A549 (cell line): Measurements from ENCODE around the gene ZNF319. TPM values are rescaled to one million over a fixed set of nuclear protein-coding genes. Genes with fewer than 3 reads are reported as not detected.
"Not testable (repeated sequence)": the region's sequence is repeated elsewhere in the genome, so short reads cannot be mapped to it uniquely, and the experiment has no call there.

ENCODE experiments used
- ATAC-seq, 2 experiments: fragments of 200-7000 bp in 1 of 2; fragments of >200 bp in 1 of 2; cut with Nextera tagmentation in 1 of 2; cut with Tn5 transposase in 1 of 2; 3 replicates each; pipeline versions ENCODE4 v1.8.0 to v1.9.1; 2018 to 2020; ENCODE audit warnings: mild to moderate bottlenecking in 1 of 2, moderate library complexity in 1 of 2
- CTCF ChIA-PET: fragments of 300-600 bp; sonication (Branson Sonifier 250); formaldehyde crosslinking; extraction: SDS; loops from one replicate; lab custom pipeline; 2021; ENCODE audit warnings: antibody characterized with exemption, inconsistent platforms; lab: Yijun Ruan, JAX
- POLR2A ChIA-PET: fragments of 350-600 bp; formaldehyde crosslinking; extraction: SDS; loops from one replicate; lab custom pipeline; 2021; ENCODE audit warnings: antibody characterized with exemption, inconsistent platforms; lab: Yijun Ruan, JAX
- DNase-seq, 2 experiments: peaks; one replicate each; pipeline versions ENCODE4 v3.0.0 to v3.0.0-alpha.2; 2011 to 2016; ENCODE audit warnings: low read depth in 1 of 2, low spot score in 1 of 2
- FAIRE-seq: peaks from 2 replicates; lab custom pipeline; 2011; peaks lifted over from hg19 to GRCh38; lab: Jason Lieb, UNC
- H3K27ac ChIP-seq, 2 experiments: fragments of >200 bp; sonication (Bioruptor Twin); formaldehyde crosslinking; 3 replicates each; pipeline ENCODE4 v1.5.1; 2016 to 2017
- H3K4me1 ChIP-seq: fragments of >200 bp; sonication (Bioruptor Twin); formaldehyde crosslinking; 3 replicates; pipeline ENCODE4 v1.6.1; 2016
- H3K4me2 ChIP-seq: fragments of >200 bp; sonication (Bioruptor Twin); formaldehyde crosslinking; 3 replicates; pipeline ENCODE4 v1.6.1; 2016
- H3K4me3 ChIP-seq: fragments of >200 bp; sonication (Bioruptor Twin); formaldehyde crosslinking; 3 replicates; pipeline ENCODE4 v1.5.1; 2016
- H3K9me3 ChIP-seq: fragments of >200 bp; sonication (Bioruptor Twin); formaldehyde crosslinking; 3 replicates; pipeline ENCODE4 v1.6.1; 2016
- BCL3 ChIP-seq: fragments of >200 bp; sonication (Bioruptor Twin); formaldehyde crosslinking; IDR thresholded peaks from 3 replicates; pipeline ENCODE4 v1.6.1; 2016
- BHLHE40 ChIP-seq: IDR thresholded peaks from 2 replicates; pipeline ENCODE4 v1.6.1; 2012; ENCODE audit warnings: low read depth, low read length, inconsistent platforms
- CBX2 ChIP-seq: fragments of 200-600 bp; sonication (generic); IDR thresholded peaks from 2 replicates; pipeline ENCODE4 v1.6.1; 2016; ENCODE audit warnings: low read depth, mild to moderate bottlenecking, borderline replicate concordance
- CEBPB ChIP-seq, 2 experiments: fragments of >200 bp in 1 of 2; sonication (Bioruptor Twin) in 1 of 2; formaldehyde crosslinking in 1 of 2; IDR thresholded peaks; 2 replicates each; pipeline ENCODE4 v1.6.1; 2012 to 2016
- CHD2 ChIP-seq: fragments of 150-350 bp; IDR thresholded peaks from 2 replicates; pipeline ENCODE4 v1.6.1; 2014; ENCODE audit warnings: low read length; ENCODE audit not compliant: partially characterized antibody
- EHMT2 ChIP-seq: fragments of 200-600 bp; sonication (generic); IDR thresholded peaks from 2 replicates; pipeline ENCODE4 v1.6.1; 2016; ENCODE audit warnings: antibody characterized with exemption, low read depth, mild to moderate bottlenecking, moderate library complexity
- EP300 ChIP-seq, 2 experiments: fragments of >200 bp; sonication (Bioruptor Twin); formaldehyde crosslinking; IDR thresholded peaks; 2 replicates in 1 of 2; 3 replicates in 1 of 2; pipeline ENCODE4 v1.6.1; 2016 to 2017
- FOSL2 ChIP-seq, 2 experiments: fragments of 450-650 bp in 1 of 2; fragments of >200 bp in 1 of 2; sonication (Bioruptor Twin) in 1 of 2; formaldehyde crosslinking; IDR thresholded peaks; 2 replicates each; pipeline versions ENCODE4 v1.5.0 to v1.6.1; 2016 to 2020; ENCODE audit warnings: mild to moderate bottlenecking in 1 of 2, moderate library complexity in 1 of 2
- HES2 ChIP-seq: fragments of >200 bp; sonication (Bioruptor Twin); formaldehyde crosslinking; IDR thresholded peaks from 2 replicates; pipeline ENCODE4 v1.6.1; 2016
- HMGXB4 ChIP-seq: fragments of 250-450 bp; sonication (Bioruptor Pico); IDR thresholded peaks from 2 replicates; pipeline ENCODE4 v1.5.0; 2021; ENCODE audit warnings: mild to moderate bottlenecking, moderate library complexity, borderline replicate concordance
- JUN ChIP-seq, 2 experiments: fragments of >200 bp; sonication (Bioruptor Twin); formaldehyde crosslinking; IDR thresholded peaks; 2 replicates in 1 of 2; 3 replicates in 1 of 2; pipeline ENCODE4 v1.6.1; 2016 to 2017
- JUNB ChIP-seq: fragments of >200 bp; sonication (Bioruptor Twin); formaldehyde crosslinking; IDR thresholded peaks from 2 replicates; pipeline ENCODE4 v1.6.1; 2016
- NPAS2 ChIP-seq: fragments of 250-450 bp; sonication (Bioruptor Pico); IDR thresholded peaks from 2 replicates; pipeline ENCODE4 v1.8.0; 2022; ENCODE audit warnings: mild to moderate bottlenecking, moderate library complexity, borderline replicate concordance
- NR3C1 ChIP-seq: fragments of >200 bp; sonication (Bioruptor Twin); formaldehyde crosslinking; IDR thresholded peaks from 3 replicates; pipeline ENCODE4 v1.6.1; 2017
- PHF8 ChIP-seq: fragments of 200-600 bp; sonication (generic); IDR thresholded peaks from 2 replicates; pipeline ENCODE4 v1.6.1; 2016; ENCODE audit warnings: low read depth, mild to moderate bottlenecking, antibody characterized with exemption, moderate library complexity, borderline replicate concordance
- POLR2A ChIP-seq: IDR thresholded peaks from 2 replicates; pipeline ENCODE4 v1.6.1; 2012; ENCODE audit warnings: mild to moderate bottlenecking, low read length
- RAD21 ChIP-seq, 2 experiments: fragments of >200 bp in 1 of 2; sonication (Bioruptor Twin) in 1 of 2; formaldehyde crosslinking in 1 of 2; IDR thresholded peaks in 1 of 2; conservative IDR thresholded peaks in 1 of 2; 2 replicates in 1 of 2; 3 replicates in 1 of 2; pipeline ENCODE4 v1.6.1; 2012 to 2018; ENCODE audit warnings: inconsistent platforms in 1 of 2
- RARB ChIP-seq: fragments of 250-450 bp; sonication (Bioruptor Pico); IDR thresholded peaks from 2 replicates; pipeline ENCODE4 v1.8.0; 2021; ENCODE audit warnings: mild to moderate bottlenecking, moderate library complexity
- REST ChIP-seq: fragments of 200-600 bp; sonication (generic); IDR thresholded peaks from 2 replicates; pipeline ENCODE4 v1.6.1; 2016; ENCODE audit warnings: antibody characterized with exemption, mild to moderate bottlenecking, moderate library complexity
- RNF2 ChIP-seq: fragments of 200-600 bp; sonication (generic); IDR thresholded peaks from 2 replicates; pipeline ENCODE4 v1.6.1; 2016; ENCODE audit warnings: low read depth, mild to moderate bottlenecking, antibody characterized with exemption, moderate library complexity, borderline replicate concordance
- SMC3 ChIP-seq: fragments of >200 bp; sonication (Bioruptor Twin); formaldehyde crosslinking; IDR thresholded peaks from 3 replicates; pipeline ENCODE4 v1.6.1; 2018; ENCODE audit warnings: inconsistent platforms
- SREBF2 ChIP-seq: fragments of 450-650 bp; IDR thresholded peaks from 2 replicates; pipeline ENCODE4 v1.6.1; 2014; ENCODE audit warnings: mild to moderate bottlenecking, moderate library complexity
- TP53 ChIP-seq: fragments of 250-450 bp; sonication (Bioruptor Pico); IDR thresholded peaks from 2 replicates; pipeline ENCODE4 v1.5.0; 2021; ENCODE audit warnings: mild to moderate bottlenecking, moderate library complexity
- WGBS: methylation state at CpG from one replicate; pipeline ENCODE4 v1.1.6; 2017; ENCODE audit errors: missing lambda C conversion rate; 5-methylcytosine and 5-hydroxymethylcytosine counted together
- polyA plus RNA-seq, 4 experiments: library from polyadenylated mRNA; depleted of rRNA in 3 of 4; stranded (reverse); fragments of >200 nt; fragmentation: RNase III in 1 of 4; extraction: RNeasy Plus Mini Kit Qiagen cat#74134 plus additional on column Dnase treatment in 1 of 4; gene quantifications; 2 replicates in 3 of 4; 3 replicates in 1 of 4; pipeline ENCODE4 v1.2.3, GENCODE V29; 2011 to 2017
- TF ChIP-seq, protein P1 (sequence below): IDR thresholded peaks from 2 replicates; pipeline ENCODE4 v1.6.1; 2012

ZNF319 gene
- polyA plus RNA-seq, 2 of the 4 experiments (the other 2 are of a cell fraction) = 10.8 to 11.3 TPM

DNA sequence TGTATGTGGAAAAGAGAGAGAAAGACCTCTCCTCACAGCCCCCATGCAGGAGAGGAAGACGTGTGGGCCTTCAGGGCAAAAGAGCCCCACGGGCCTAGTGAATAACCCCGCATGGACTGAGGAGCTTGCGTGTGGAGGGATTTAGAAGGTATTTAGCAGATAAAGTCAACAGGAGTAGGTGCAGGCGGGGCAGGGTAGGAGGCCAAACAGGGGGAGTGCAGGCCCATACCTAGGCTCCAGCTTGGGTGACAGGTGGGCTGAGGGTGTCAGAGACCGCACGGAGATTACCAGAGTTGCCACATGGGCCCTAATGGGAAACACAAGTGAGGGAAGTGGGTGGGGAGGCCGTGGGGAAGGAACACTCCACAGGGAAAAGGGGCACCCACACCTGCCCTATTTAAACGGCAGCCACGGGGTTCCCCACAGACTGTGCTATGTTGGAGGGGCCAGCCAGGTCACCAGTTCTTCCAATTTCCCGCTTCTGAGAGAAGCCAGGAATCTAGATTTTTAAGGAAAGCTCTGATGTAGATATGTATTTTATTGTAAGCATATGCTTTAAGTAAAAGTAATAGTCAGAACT, 21.4 kb downstream of the ZNF319 start (continued):
- TF ChIP-seq BCL3 (no peak), EP300 (IDR thresholded peaks at IDR 0.05) (no peak), JUNB (no peak), NR3C1 (no peak), NPAS2 (CRISPR knock-in tag) (no peak), FOSL2 (IDR thresholded peaks at IDR 0.05) (no peak), FOSL2 (CRISPR knock-in tag; IDR thresholded peaks at IDR 0.05) (no peak), EHMT2 (no peak), BHLHE40 (no peak), CBX2 (no peak)

- H3K4me3 ChIP-seq, FAIRE-seq, H3K4me2 ChIP-seq, H3K9me3 ChIP-seq, H3K4me1 ChIP-seq, POLR2A ChIA-PET, DNase-seq, ATAC-seq: not testable (repeated sequence)
- CTCF ChIA-PET = interaction anchor here (1.1 to 5.8 kb wide), 7 partner anchors 7 to 79 kb away, joined by 3 to 31 read pairs (median 5); partner anchors contain the start of gene CNGB1
- H3K27ac ChIP-seq = peak overlapping the region in 1 of 2 experiments; percentile 50; a peak in 2 of 6 replicates
- whole genome bisulfite sequencing = 85% methylated on average over 2 of the region's 2 CpGs
Observed at GRCh38 chr16:57978070-57978465, 22.4 kb downstream of the ZNF319 start.

GRCh38 chr16:57977418-57978069, 22.9 kb downstream of the ZNF319 start:
- peak; percentile 79 to 92 for ATAC-seq
- ChIA-PET CTCF (interaction anchor here (0.7 to 5.8 kb wide), 6 partner anchors 22 to 218 kb away, joined by 3 to 31 read pairs (median 4); no protein-coding TSS in a partner anchor), POLR2A (no interaction called here)
- Histone ChIP-seq H3K4me2 (no peak overlapping the region), H3K4me3 (no peak overlapping the region), H3K4me1 (0 out of 3 replicates have a peak, but pooled peaks cover 3% of the 10 kb centered on the region), H3K27ac (peak overlapping the region in 1 of 2 experiments; percentile 50; a peak in 2 of 6 replicates), H3K9me3 (no peaks in the 10 kb centered on the region)
- no peak for FAIRE-seq
- 44% methylated on average over 3 of the region's 12 CpGs for WGBS
- DNase-seq = peak in 1 of 2 experiments; percentile 61
- TF ChIP-seq CHD2 = no peak
- no peak for TF ChIP-seq REST
- TF ChIP-seq EP300 (IDR thresholded peaks at IDR 0.05) = no peak
- TF ChIP-seq JUN (IDR thresholded peaks at IDR 0.05) = no peak
- no peak for TF ChIP-seq HMGXB4 (CRISPR knock-in tag)
- no peak for TF ChIP-seq HES2
- no peak for TF ChIP-seq TP53 (CRISPR knock-in tag)
- TF ChIP-seq RAD21 (conservative IDR thresholded peaks at IDR 0.05 in 1 of 2, IDR thresholded peaks at IDR 0.05 in 1 of 2) = peak; percentile 49 to 77
- TF ChIP-seq JUNB = no peak
- no peak for TF ChIP-seq BHLHE40
- no peak for TF ChIP-seq CEBPB (IDR thresholded peaks at IDR 0.05)
- no peak for TF ChIP-seq RNF2
- TF ChIP-seq NR3C1 = no peak
- TF ChIP-seq SREBF2 = no peak
- no peak for TF ChIP-seq POLR2A
- no peak for TF ChIP-seq PHF8
- TF ChIP-seq SMC3 = 0 out of 3 replicates have a peak, but pooled peaks have one; percentile 11
- TF ChIP-seq RARB (CRISPR knock-in tag) = no peak
- TF ChIP-seq, protein P1, sequence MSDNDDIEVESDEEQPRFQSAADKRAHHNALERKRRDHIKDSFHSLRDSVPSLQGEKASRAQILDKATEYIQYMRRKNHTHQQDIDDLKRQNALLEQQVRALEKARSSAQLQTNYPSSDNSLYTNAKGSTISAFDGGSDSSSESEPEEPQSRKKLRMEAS = peak; percentile 51; the same call in 1 of the 2 replicates
